SJCRH30 (cell line): ENCODE data around the gene LIN28A. TPM values are rescaled to one million over a fixed set of nuclear protein-coding genes. Genes with fewer than 3 reads are reported as not detected.

ENCODE experiments used
- DNase-seq, 2 experiments: peaks; one replicate each; pipeline ENCODE4 v3.0.0-alpha.2; 2015 to 2020
- H3K27ac ChIP-seq: fragments of 250-450 bp; sonication (Bioruptor Pico); 2 replicates; pipeline ENCODE4 v1.5.1; 2020; ENCODE audit warnings: mild to moderate bottlenecking, moderate library complexity
- H3K27me3 ChIP-seq: fragments of 250-450 bp; sonication (Bioruptor Pico); 2 replicates; pipeline ENCODE4 v1.5.1; 2020; ENCODE audit warnings: mild to moderate bottlenecking, moderate library complexity
- H3K36me3 ChIP-seq: fragments of 250-450 bp; sonication (Bioruptor Pico); 2 replicates; pipeline ENCODE4 v1.5.1; 2020; ENCODE audit warnings: mild to moderate bottlenecking, moderate library complexity
- H3K4me1 ChIP-seq: fragments of 250-450 bp; sonication (Bioruptor Pico); 2 replicates; pipeline ENCODE4 v1.5.1; 2020; ENCODE audit warnings: mild to moderate bottlenecking, moderate library complexity
- H3K4me3 ChIP-seq: fragments of 250-450 bp; sonication (Bioruptor Pico); 2 replicates; pipeline ENCODE4 v1.5.1; 2020; ENCODE audit warnings: mild to moderate bottlenecking, moderate library complexity
- H3K9me3 ChIP-seq: fragments of 250-450 bp; sonication (Bioruptor Pico); replicated peaks from 2 replicates; pipeline ENCODE4 v1.5.1; 2020; ENCODE audit warnings: mild to moderate bottlenecking, moderate library complexity
- total RNA-seq: library from RNA; depleted of rRNA; stranded (reverse); fragments of >200 nt; shearing (Covaris generic); gene quantifications from 2 replicates; pipeline ENCODE4 v1.2.3, GENCODE V29; 2014

The LIN28A gene
- total RNA-seq, 1 experiment from 2014 or later, result not detected

DNA sequence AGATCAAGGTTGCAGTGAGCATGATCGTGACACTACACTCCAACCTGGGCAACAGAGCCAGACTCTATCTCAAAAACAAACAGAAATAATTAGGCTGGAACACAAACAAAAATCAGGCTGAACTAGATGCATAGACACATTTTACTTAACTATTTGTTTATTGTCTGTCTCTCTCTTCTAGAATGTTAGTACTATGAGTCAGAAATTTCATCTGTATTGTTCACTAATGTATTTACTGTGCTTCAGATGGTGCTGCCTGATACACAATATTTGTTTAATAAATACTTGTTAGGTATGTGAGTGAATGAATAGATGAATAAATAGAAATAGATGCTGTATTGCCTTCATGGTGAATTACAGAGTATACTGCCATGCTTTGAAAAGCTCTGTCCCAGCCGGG lies 6.0 kb upstream of the LIN28A start:
- Histone ChIP-seq H3K4me3 (no peak overlapping the region), H3K27ac (0 out of 2 replicates have a peak overlapping the region, but pooled peaks have one; percentile 51), H3K4me1 (peaks cover 23% of the 10 kb centered on the region), H3K36me3 (no peaks in the 10 kb centered on the region), H3K9me3 (no peaks in the 10 kb centered on the region), H3K27me3 (no peaks in the 10 kb centered on the region)
- no peak for DNase-seq

DNA sequence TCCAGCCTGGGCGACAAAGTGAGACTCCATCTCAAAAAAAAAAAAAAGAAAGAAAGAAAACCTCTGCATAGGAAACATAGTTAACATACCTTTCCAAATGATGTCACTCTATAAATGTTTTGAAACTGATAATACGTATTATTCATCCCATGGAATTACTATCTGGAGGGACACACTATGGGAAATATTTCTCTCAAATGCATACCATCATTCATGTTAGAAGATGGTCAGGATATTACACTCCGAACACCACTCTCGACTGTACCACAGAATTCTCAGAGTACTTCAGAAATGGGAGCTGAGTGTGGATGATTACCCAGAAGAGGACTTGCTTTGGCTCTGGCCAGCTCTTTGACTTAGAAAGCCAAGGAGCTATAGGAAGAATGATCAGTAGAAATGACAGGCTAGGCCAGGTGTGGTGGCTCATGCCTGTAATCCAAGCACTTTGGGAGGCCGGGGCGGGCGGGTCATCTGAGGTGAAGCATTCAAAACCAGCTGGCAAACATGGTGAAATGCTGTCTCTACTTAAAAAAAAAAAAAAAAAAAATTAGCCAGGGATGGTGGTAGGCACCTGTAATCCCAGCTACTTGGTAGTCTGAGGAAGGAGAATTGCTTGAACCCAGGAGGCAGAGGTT lies 5.2 kb upstream of the LIN28A start:
- H3K27me3 ChIP-seq, result no peaks in the 10 kb centered on the region
- peaks cover 23% of the 10 kb centered on the region for H3K4me1 ChIP-seq
- peak; percentile 80 to 82 for DNase-seq
- peak overlapping the region; percentile 51 for H3K27ac ChIP-seq
- no peaks in the 10 kb centered on the region for H3K36me3 ChIP-seq
- no peaks in the 10 kb centered on the region for H3K9me3 ChIP-seq
- no peak overlapping the region for H3K4me3 ChIP-seq

DNA sequence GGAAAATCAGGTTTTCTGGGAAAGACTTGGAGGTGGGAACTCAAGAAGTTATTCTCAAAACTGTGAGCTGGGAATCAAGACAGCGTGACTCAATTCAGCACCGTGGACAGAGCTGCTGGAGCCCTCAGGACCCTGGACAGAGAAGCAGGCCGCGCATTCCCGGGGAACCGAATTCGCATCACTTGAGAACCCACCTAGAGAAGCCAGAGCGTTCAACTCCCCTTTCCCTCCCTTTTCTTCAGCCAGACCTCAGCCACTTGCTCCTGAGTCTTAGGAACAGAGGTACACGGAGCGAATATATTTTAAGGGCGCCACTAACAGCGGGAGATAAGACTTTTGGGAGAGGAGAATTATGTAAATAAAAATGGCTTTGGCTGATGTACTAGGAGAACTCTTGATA lies 2.0 kb upstream of the LIN28A start:
- Histone ChIP-seq H3K36me3 (no peaks in the 10 kb centered on the region), H3K9me3 (no peaks in the 10 kb centered on the region), H3K4me3 (no peak overlapping the region), H3K27me3 (peaks cover 6% of the 10 kb centered on the region; the same call in 1 of the 2 replicates), H3K27ac (no peak overlapping the region), H3K4me1 (peaks cover 22% of the 10 kb centered on the region)
- peak; percentile 71 to 89 for DNase-seq

DNA sequence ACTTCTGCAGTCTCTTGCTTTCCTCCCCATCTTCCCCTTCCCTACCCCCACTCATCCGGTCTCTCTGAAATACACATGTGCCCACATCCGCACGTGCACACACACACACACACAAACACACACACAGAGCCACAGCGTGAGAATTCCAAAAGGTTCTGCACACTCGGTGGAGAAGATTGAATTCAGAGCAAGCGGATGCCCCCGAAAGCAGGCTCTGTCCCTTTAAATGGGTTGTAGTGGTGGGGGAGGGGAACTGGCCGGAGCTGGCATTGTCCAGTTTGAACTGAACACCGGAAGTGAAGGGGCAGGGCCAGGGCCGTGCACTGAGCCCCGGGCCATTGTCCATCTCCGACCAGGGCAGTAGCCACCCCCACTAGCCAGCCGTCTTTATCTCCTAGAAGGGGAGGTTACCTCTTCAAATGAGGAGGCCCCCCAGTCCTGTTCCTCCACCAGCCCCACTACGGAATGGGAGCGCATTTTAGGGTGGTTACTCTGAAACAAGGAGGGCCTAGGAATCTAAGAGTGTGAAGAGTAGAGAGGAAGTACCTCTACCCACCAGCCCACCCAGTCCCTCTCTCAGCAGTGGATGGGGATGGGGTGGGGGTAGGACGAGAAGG lies 1.3 kb upstream of the LIN28A start:
- Histone ChIP-seq H3K4me3 (no peak overlapping the region), H3K36me3 (no peaks in the 10 kb centered on the region), H3K4me1 (peaks cover 17% of the 10 kb centered on the region), H3K27me3 (peaks cover 7% of the 10 kb centered on the region), H3K9me3 (no peaks in the 10 kb centered on the region), H3K27ac (no peak overlapping the region)
- no peak for DNase-seq

DNA sequence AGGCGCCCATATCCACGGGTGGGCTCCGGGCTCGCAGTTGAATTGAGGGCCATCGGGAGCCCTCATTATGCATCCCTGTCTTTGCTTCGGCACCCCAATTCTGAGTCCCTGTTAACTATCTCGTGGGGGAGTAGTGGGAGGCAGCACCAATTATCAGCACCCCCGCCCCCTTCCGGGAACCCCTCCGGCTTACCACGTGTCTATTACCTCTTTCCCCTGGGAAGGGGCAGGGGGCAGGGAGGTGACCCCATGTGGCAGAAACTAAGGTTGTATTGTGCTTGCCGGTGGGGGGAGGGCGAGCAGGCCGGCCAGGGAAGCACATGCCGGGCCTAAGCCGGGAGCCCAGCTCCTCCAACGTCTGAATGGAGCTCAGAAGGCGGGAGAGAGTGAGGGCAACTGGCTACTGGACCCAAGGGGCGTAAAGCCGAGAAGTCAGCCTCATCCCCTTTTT lies 1.0 kb downstream of the LIN28A start:
- peaks cover 12% of the 10 kb centered on the region for H3K27me3 ChIP-seq
- H3K27ac ChIP-seq, result no peak overlapping the region
- H3K4me3 ChIP-seq, result no peak overlapping the region
- no peaks in the 10 kb centered on the region for H3K36me3 ChIP-seq
- DNase-seq, result no peak
- H3K4me1 ChIP-seq, result peaks cover 2% of the 10 kb centered on the region; the same call in 1 of the 2 replicates
- no peaks in the 10 kb centered on the region for H3K9me3 ChIP-seq

DNA sequence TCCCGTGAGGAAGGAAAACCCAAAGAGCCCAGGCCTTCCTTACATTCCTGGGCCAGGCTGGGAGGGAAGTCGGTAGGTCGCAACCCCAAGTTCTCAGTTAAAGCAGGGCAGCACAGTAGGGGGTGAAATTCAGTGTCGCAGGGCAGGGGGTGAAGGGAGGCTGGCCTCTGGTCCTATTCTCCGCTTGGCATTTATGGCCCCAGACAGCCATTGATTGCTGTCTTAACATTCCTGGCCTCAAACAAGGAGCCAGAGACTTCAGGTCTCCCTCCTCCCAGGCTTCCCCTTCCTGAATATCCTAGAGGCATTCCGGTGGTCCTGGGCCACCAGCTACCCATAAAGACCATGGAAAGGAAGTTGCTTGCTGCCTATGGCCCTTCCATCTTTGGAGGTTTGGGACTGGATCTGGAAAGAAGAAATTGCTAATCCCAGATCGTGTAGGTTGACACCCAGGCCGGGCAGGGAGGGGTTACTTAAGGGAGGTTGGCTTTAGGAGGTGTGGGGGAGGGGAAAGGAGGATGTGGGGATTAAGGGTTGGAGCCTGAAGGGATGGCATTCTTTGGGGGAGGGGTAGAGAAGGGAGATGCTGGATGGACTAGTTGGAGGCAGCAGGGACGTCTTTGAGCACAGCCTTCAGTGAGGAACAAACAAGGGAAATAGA lies 1.7 kb downstream of the LIN28A start:
- 0 out of 2 replicates have a peak, but pooled peaks cover 4% of the 10 kb centered on the region for H3K4me1 ChIP-seq
- no peak overlapping the region for H3K4me3 ChIP-seq
- H3K27me3 ChIP-seq, result peaks cover 12% of the 10 kb centered on the region
- DNase-seq, result no peak
- H3K27ac ChIP-seq, result no peak overlapping the region
- no peaks in the 10 kb centered on the region for H3K9me3 ChIP-seq
- no peaks in the 10 kb centered on the region for H3K36me3 ChIP-seq

DNA sequence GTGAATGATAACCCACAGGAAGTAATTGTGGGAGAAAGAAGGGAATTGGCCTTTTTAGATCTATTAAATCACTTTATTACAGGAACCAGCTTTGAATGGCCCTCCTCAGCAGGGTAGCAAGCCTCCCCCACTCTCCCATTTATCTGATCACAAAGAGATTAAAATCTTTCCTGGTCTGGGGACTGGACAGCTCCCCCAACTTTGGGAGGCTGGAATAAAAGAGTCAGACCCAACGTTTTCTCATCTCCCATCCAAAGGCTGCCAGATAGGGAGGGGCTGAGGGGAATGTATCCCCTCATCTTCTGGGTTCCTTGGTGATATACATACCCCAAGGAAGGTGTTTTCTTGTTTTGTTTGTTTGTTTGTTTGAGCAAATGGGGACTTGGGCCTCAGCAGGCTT lies 2.4 kb downstream of the LIN28A start:
- no peak for DNase-seq
- Histone ChIP-seq H3K27me3 (peaks cover 12% of the 10 kb centered on the region), H3K27ac (no peak overlapping the region), H3K4me1 (0 out of 2 replicates have a peak, but pooled peaks cover 7% of the 10 kb centered on the region), H3K4me3 (no peak overlapping the region), H3K9me3 (no peaks in the 10 kb centered on the region), H3K36me3 (no peaks in the 10 kb centered on the region)

DNA sequence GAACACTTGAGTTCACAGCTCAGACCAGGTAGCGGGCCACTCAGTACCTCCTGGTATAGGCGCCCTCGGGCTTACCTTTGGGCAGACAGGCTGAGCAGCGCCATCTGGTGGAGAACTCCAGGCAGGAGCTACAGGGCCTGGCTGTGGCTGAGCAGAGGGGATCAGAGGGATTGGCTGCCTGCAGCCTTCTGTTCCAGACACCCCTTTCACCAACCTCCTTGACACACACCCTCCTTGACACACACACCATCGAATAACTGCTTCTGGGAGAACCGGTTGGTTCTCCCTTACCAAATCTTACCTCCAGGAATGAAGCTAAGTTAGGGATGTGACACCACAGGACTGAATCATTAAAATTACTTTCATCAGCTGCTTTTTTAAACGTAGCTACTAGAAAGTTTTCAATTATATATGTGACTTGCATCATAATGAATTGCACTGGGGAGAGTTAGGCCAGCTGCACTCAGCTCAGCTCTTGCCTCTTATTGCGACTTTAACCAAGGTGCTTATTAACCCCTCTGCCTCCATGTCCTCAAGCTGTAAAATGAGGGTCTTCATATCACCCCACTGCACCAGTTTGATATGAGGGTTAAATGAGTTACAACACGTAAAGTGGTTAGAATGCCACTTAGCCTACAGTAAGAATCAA lies 6.6 kb downstream of the LIN28A start:
- peaks cover 14% of the 10 kb centered on the region; the same call in 1 of the 2 replicates for H3K4me1 ChIP-seq
- no peak overlapping the region for H3K4me3 ChIP-seq
- DNase-seq, result peak; percentile 77 to 85
- peaks cover 17% of the 10 kb centered on the region for H3K27me3 ChIP-seq
- H3K9me3 ChIP-seq, result no peaks in the 10 kb centered on the region
- no peak overlapping the region for H3K27ac ChIP-seq
- no peaks in the 10 kb centered on the region for H3K36me3 ChIP-seq

DNA sequence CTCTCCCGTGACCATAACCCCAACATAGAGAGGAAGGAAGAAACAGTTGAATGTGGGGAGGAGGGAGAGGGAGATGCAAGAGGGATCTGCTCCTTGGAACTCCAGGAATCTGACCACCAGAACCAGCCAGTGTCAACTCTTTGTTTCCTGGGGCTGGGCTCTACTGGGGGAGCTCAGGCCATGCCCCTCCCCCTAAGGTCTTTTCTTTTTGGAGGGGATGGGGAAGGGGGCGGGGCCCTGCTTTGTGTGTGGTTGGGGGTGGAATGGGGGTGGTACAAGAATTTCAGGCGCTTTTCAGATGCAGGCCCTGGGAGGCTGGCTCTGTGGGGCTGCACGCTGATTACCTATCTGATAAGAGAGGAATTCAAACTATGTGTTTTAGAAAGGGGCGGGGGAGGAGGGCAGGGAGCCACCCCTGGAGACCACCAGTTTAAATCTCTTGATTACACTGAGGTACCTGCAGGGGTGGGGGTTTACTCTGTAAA lies 8.3 kb downstream of the LIN28A start:
- Histone ChIP-seq H3K27me3 (peaks cover 11% of the 10 kb centered on the region), H3K4me1 (peaks cover 12% of the 10 kb centered on the region; the same call in 1 of the 2 replicates), H3K9me3 (no peaks in the 10 kb centered on the region), H3K4me3 (no peak overlapping the region), H3K36me3 (no peaks in the 10 kb centered on the region), H3K27ac (no peak overlapping the region)
- DNase-seq, result peak in 1 of 2 experiments; percentile 36

DNA sequence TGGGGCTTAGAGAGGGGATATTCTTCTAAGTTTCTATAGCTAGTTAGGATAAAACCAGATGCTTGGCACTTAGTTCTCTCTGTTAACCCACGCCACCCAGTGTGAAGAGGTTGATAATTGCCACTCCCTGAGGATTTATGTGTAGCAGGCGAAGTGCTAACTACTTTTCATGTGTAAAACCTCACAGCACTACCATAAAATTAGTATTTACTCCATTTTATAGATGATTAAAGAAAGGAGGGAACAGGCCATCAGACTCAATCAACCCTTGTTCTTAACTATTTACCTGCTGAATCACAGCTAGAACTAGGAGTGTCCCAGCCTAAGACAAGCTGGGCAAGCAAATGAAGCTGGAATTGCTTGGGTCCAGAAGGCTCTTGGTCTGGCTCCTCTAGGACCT lies 8.9 kb downstream of the LIN28A start:
- Histone ChIP-seq H3K9me3 (no peaks in the 10 kb centered on the region), H3K4me1 (peaks cover 12% of the 10 kb centered on the region; the same call in 1 of the 2 replicates), H3K4me3 (no peak overlapping the region), H3K27me3 (peaks cover 8% of the 10 kb centered on the region), H3K36me3 (no peaks in the 10 kb centered on the region), H3K27ac (no peak overlapping the region)
- DNase-seq, result no peak

DNA sequence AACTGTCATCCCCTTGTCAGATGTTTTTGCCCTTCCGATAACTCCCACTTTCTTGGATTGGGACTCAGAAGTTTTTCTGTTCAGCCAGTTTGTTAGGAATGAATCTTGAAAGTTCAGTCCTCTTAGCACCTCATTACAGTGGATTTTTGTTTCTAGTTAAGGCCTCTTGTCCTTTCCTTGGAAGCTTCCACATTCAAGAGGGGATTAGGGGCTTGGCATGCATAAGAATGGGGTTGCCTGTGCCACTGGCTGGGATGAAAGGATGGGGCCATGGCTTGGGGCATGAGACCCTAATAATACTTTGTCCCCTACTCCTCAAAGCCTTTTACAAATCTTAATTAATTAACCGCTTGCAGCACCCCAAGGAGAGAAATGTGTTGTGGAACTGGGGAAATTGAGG lies 19.1 kb downstream of the LIN28A start:
- Histone ChIP-seq H3K36me3 (peaks cover 4% of the 10 kb centered on the region; the same call in 1 of the 2 replicates), H3K4me1 (peaks cover 7% of the 10 kb centered on the region; the same call in 1 of the 2 replicates), H3K27me3 (no peaks in the 10 kb centered on the region), H3K9me3 (no peaks in the 10 kb centered on the region), H3K4me3 (no peak overlapping the region), H3K27ac (no peak overlapping the region)
- DNase-seq, result no peak

DNA sequence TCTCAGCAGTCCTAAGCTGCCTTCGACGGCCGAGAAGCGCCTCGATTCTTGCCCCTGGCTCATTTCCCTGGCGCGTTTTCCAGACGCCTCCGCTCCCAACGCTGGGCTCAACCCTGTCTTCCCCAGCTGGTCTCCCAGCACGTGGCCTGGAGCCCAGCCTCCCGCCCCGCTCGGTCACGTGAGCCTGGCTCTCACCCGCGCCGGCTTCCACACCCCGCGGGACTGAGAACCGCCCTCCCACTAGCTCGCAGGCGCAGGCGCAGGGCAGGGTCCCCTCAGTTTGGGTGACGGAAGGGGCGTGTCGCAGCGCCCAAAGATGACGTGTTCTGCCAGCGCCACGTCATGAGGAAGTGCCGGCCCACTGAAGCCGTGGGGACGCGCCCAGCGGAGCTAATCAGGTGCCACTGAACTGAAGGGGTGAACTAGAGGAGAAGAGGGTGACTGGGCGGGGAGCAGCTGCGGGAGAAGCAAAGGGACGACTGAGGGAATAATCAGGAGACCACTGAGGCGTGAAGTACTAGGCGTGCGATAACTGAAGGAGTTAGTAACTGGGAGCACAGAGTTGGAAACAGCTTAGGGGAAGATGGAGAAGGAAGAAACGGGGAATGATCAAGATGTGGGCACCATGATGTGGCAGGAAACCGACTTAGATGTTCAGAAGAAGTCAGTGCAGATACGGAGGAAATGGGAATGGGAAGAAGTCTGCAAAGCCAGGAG lies 21.5 kb downstream of the LIN28A start, which contains the start of gene DHDDS:
Gene DHDDS, plus strand, starts transcription at position 343 of the 717 bp plus-strand sequence. CDS start 625 bp downstream, outside the sequence.
- H3K4me1 ChIP-seq, result peaks cover 7% of the 10 kb centered on the region; the same call in 1 of the 2 replicates
- DNase-seq, result peak; percentile 99
- no peaks in the 10 kb centered on the region for H3K27me3 ChIP-seq
- no peaks in the 10 kb centered on the region for H3K9me3 ChIP-seq
- H3K27ac ChIP-seq, result peak within 1 kb of the TSS; percentile 66
- H3K36me3 ChIP-seq, result peaks cover 9% of the 10 kb centered on the region
- H3K4me3 ChIP-seq, result peak within 1 kb of the TSS; percentile 71

DNA sequence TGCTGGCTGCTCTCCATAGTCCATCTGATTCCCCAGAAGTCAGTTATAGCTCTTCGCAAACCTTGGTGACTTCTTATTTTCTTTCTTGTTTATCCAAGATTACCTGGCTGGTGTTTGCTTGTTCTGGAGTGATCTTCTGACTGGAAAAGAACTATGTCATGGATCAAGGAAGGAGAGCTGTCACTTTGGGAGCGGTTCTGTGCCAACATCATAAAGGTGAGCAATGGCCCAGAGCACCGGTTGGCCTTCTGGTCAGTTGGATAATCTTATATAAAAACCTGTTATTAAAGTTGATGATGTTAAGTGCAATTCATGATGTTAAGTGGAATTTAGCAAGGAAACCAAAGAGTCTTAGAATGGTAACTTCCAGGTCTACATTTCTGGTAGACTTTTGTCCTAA lies 22.2 kb downstream of the LIN28A start:
- H3K36me3 ChIP-seq, result peaks cover 10% of the 10 kb centered on the region
- no peak for DNase-seq
- H3K4me3 ChIP-seq, result peak overlapping the region; percentile 71
- H3K27me3 ChIP-seq, result no peaks in the 10 kb centered on the region
- peak overlapping the region; percentile 66 for H3K27ac ChIP-seq
- peaks cover 7% of the 10 kb centered on the region; the same call in 1 of the 2 replicates for H3K4me1 ChIP-seq
- no peaks in the 10 kb centered on the region for H3K9me3 ChIP-seq
